A549 (cell line): ENCODE data around the gene LDLRAP1.

Source experiments
- EP300 ChIP-seq, 2 experiments: fragments of >200 bp; sonication (Bioruptor Twin); formaldehyde crosslinking; IDR thresholded peaks; 2 replicates in 1 of 2; 3 replicates in 1 of 2; pipeline ENCODE4 v1.6.1; 2016 to 2017
- ESRRA ChIP-seq: fragments of 150-350 bp; IDR thresholded peaks from 2 replicates; pipeline ENCODE4 v1.6.1; 2014; ENCODE audit warnings: mild to moderate bottlenecking, low read length, borderline replicate concordance
- NFE2L2 ChIP-seq: fragments of 150-350 bp; conservative IDR thresholded peaks from 2 replicates; pipeline ENCODE4 v1.6.1; 2014; ENCODE audit warnings: low read length
- POLR2A ChIP-seq: IDR thresholded peaks from 2 replicates; pipeline ENCODE4 v1.6.1; 2012; ENCODE audit warnings: mild to moderate bottlenecking, low read length
- TF ChIP-seq, protein P1 (sequence below): fragments of >200 bp; sonication (Bioruptor Twin); formaldehyde crosslinking; IDR thresholded peaks from 3 replicates; pipeline ENCODE4 v1.5.1; 2016
- TF ChIP-seq, protein P2 (sequence below): fragments of 200-600 bp; sonication (generic); IDR thresholded peaks from 2 replicates; pipeline ENCODE4 v1.6.1; 2016; ENCODE audit warnings: antibody characterized with exemption, mild to moderate bottlenecking, moderate library complexity

DNA sequence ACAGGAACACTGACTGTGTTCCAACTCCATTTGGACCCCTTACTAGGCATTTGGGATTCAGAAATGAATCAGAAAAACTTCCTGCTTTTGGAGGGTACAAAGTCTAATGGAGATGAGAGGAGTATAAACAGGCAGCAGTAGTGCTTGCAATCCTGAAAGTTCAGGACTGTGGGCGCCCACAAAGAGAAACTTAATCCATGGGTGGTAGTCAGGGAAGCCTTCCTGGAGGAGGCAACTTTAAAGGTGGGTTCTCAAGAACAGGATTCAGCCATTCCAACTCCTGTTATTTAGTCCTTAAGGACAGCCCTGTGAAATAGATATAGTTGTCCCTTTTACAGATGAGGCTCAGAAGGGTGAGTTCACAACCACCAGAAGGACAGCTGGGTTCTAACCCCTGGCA, 2.0 kb upstream of the LDLRAP1 start:
- TF ChIP-seq POLR2A = no peak
- TF ChIP-seq, protein P1, sequence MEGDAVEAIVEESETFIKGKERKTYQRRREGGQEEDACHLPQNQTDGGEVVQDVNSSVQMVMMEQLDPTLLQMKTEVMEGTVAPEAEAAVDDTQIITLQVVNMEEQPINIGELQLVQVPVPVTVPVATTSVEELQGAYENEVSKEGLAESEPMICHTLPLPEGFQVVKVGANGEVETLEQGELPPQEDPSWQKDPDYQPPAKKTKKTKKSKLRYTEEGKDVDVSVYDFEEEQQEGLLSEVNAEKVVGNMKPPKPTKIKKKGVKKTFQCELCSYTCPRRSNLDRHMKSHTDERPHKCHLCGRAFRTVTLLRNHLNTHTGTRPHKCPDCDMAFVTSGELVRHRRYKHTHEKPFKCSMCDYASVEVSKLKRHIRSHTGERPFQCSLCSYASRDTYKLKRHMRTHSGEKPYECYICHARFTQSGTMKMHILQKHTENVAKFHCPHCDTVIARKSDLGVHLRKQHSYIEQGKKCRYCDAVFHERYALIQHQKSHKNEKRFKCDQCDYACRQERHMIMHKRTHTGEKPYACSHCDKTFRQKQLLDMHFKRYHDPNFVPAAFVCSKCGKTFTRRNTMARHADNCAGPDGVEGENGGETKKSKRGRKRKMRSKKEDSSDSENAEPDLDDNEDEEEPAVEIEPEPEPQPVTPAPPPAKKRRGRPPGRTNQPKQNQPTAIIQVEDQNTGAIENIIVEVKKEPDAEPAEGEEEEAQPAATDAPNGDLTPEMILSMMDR = no peak
- TF ChIP-seq, protein P2, sequence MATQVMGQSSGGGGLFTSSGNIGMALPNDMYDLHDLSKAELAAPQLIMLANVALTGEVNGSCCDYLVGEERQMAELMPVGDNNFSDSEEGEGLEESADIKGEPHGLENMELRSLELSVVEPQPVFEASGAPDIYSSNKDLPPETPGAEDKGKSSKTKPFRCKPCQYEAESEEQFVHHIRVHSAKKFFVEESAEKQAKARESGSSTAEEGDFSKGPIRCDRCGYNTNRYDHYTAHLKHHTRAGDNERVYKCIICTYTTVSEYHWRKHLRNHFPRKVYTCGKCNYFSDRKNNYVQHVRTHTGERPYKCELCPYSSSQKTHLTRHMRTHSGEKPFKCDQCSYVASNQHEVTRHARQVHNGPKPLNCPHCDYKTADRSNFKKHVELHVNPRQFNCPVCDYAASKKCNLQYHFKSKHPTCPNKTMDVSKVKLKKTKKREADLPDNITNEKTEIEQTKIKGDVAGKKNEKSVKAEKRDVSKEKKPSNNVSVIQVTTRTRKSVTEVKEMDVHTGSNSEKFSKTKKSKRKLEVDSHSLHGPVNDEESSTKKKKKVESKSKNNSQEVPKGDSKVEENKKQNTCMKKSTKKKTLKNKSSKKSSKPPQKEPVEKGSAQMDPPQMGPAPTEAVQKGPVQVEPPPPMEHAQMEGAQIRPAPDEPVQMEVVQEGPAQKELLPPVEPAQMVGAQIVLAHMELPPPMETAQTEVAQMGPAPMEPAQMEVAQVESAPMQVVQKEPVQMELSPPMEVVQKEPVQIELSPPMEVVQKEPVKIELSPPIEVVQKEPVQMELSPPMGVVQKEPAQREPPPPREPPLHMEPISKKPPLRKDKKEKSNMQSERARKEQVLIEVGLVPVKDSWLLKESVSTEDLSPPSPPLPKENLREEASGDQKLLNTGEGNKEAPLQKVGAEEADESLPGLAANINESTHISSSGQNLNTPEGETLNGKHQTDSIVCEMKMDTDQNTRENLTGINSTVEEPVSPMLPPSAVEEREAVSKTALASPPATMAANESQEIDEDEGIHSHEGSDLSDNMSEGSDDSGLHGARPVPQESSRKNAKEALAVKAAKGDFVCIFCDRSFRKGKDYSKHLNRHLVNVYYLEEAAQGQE = no peak
- TF ChIP-seq EP300 (IDR thresholded peaks at IDR 0.05) = no peak
- TF ChIP-seq ESRRA = no peak
- TF ChIP-seq NFE2L2 = no peak
